Chondrocyte (in vitro differentiated cells): ENCODE measurements around the gene TMEM9. TPM values are rescaled to one million over a fixed set of nuclear protein-coding genes. Genes with fewer than 3 reads are reported as not detected.

Experiments used
- DNase-seq: peaks from one replicate; pipeline ENCODE4 v3.0.0; 2021; ENCODE audit warnings: mixed read lengths, low spot score
- H3K27ac Mint-ChIP-seq: one replicate; pipeline ENCODE4 v1.8.0; 2021; ENCODE audit warnings: mild to moderate bottlenecking, moderate library complexity, mixed read lengths; ENCODE audit not compliant: unreplicated experiment
- H3K27me3 Mint-ChIP-seq: 2 replicates; pipeline ENCODE4 v1.8.0; 2021; ENCODE audit warnings: low read depth, mixed read lengths
- H3K36me3 Mint-ChIP-seq: 2 replicates; pipeline ENCODE4 v1.8.0; 2021; ENCODE audit warnings: low read depth, mixed read lengths
- H3K4me1 Mint-ChIP-seq: 2 replicates; pipeline ENCODE4 v1.8.0; 2021; ENCODE audit warnings: low read depth, mild to moderate bottlenecking, mixed read lengths
- H3K4me3 Mint-ChIP-seq: one replicate; pipeline ENCODE4 v1.8.0; 2021; ENCODE audit warnings: mild to moderate bottlenecking, moderate library complexity, mixed read lengths; ENCODE audit not compliant: unreplicated experiment
- H3K9me3 Mint-ChIP-seq: 2 replicates; pipeline ENCODE4 v1.8.0; 2021; ENCODE audit warnings: low read depth, mixed read lengths
- total RNA-seq: library from RNA; stranded (reverse); gene quantifications from 3 replicates; pipeline ENCODE4 v1.2.1, GENCODE V29; 2021
- TF ChIP-seq, protein P1 (sequence below): fragments of 200-600 bp; sonication (generic); IDR thresholded peaks from 2 replicates; pipeline ENCODE4 v1.5.0; 2021; ENCODE audit warnings: antibody characterized with exemption, mild to moderate bottlenecking, moderate library complexity

Gene TMEM9
- total RNA-seq, 1 donor from 2014 or later, result 57.3 TPM

DNA sequence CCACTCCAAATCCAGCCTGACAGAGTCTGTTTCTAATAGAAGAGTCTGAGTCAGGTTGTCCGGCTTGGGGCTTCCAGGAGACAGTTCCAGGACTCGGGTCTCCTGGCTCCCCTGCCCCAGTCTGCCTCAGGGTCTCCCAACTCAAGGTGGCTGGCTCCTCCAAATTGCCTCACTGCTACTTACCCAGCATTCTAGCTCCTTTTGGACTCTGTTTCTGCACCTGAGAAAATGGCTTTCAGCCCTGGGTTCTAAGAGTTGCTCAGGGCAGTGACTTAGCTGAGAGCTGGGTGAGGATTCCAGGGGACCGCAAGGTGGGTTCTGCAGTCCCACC lies 30.8 kb upstream of the TMEM9 start:
- Mint-ChIP-seq H3K9me3 (no peaks in the 10 kb centered on the region), H3K4me3 (no peak overlapping the region), H3K36me3 (no peaks in the 10 kb centered on the region), H3K27me3 (peaks cover 12% of the 10 kb centered on the region), H3K27ac (no peak overlapping the region), H3K4me1 (peaks cover 12% of the 10 kb centered on the region)
- TF ChIP-seq, protein P1, sequence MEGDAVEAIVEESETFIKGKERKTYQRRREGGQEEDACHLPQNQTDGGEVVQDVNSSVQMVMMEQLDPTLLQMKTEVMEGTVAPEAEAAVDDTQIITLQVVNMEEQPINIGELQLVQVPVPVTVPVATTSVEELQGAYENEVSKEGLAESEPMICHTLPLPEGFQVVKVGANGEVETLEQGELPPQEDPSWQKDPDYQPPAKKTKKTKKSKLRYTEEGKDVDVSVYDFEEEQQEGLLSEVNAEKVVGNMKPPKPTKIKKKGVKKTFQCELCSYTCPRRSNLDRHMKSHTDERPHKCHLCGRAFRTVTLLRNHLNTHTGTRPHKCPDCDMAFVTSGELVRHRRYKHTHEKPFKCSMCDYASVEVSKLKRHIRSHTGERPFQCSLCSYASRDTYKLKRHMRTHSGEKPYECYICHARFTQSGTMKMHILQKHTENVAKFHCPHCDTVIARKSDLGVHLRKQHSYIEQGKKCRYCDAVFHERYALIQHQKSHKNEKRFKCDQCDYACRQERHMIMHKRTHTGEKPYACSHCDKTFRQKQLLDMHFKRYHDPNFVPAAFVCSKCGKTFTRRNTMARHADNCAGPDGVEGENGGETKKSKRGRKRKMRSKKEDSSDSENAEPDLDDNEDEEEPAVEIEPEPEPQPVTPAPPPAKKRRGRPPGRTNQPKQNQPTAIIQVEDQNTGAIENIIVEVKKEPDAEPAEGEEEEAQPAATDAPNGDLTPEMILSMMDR, result peak; percentile 12
- DNase-seq, result no peak

DNA sequence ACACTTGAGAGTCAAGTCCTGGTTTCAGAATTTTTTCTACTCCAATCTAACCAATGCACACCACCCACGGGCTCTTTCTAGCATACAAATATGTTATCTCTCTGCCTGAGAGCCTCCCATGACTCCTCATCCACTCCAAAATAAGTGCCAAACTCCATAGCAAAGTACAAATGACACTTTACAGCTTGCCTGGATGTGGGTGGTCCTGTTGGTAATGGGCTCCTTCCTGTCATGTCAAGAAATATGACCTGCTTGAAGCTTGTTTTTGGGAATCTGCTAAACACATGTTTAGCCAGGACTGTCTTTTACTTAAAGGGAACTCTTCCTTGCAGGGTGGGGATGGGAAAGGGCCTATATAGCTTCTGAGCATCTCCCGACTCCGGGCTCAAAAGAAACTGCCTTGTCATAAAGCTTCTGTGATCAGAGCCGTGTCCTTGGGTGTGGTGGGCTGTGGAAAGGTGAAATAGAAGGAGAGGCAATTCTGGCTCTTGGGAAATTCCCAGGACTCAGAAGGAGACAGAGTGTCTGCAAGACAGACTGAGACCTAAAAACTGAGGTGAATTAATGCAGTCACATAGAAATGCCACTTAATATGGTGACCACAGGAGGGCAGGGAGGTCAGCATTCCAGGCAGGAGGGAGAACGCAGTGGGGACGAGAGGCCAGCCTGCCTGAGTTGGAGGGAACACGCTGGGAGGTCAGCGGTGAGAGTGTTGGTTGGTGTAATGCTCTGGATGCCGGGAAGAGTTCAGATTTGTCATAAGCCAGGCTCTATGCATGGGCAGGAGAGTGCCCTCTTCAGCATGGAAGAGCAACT lies 30.2 kb upstream of the TMEM9 start:
- Mint-ChIP-seq H3K4me1 (peaks cover 12% of the 10 kb centered on the region), H3K4me3 (no peak overlapping the region), H3K36me3 (no peaks in the 10 kb centered on the region), H3K9me3 (no peaks in the 10 kb centered on the region), H3K27ac (peak overlapping the region; percentile 66), H3K27me3 (peaks cover 11% of the 10 kb centered on the region)
- TF ChIP-seq, protein P1, result peak; percentile 76
- DNase-seq, result no peak

DNA sequence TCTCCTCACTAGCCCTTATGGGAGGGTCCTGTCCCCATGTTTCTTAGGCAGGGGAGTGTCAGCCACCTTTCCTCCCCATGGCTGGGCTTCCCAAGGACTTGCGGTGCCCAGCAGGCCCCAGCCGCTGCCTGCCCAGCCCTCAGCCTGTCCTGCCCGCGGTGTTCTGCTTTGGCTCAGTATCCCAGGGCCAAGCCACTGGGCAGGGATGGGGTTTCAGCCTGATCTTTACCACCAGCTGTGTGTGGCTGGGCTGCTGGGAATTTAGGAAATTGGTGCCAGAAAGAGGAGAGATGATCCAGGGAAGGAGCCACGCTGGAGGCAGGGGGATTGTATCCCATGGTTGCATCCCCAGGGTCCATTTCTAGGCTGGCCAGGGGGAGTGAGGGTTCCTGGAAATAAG lies 29.5 kb upstream of the TMEM9 start:
- peaks cover 8% of the 10 kb centered on the region for H3K27me3 Mint-ChIP-seq
- H3K4me3 Mint-ChIP-seq, result no peak overlapping the region
- H3K4me1 Mint-ChIP-seq, result peaks cover 12% of the 10 kb centered on the region
- H3K9me3 Mint-ChIP-seq, result peaks cover 6% of the 10 kb centered on the region
- TF ChIP-seq, protein P1, result no peak
- H3K36me3 Mint-ChIP-seq, result peaks cover 1% of the 10 kb centered on the region
- DNase-seq, result no peak
- peak overlapping the region; percentile 46 for H3K27ac Mint-ChIP-seq

- no peak overlapping the region for H3K27ac Mint-ChIP-seq
- H3K4me1 Mint-ChIP-seq, result peaks cover 12% of the 10 kb centered on the region
- H3K27me3 Mint-ChIP-seq, result peaks cover 8% of the 10 kb centered on the region
- no peak for DNase-seq
- H3K4me3 Mint-ChIP-seq, result no peak overlapping the region
- H3K36me3 Mint-ChIP-seq, result peaks cover 1% of the 10 kb centered on the region
- H3K9me3 Mint-ChIP-seq, result peaks cover 8% of the 10 kb centered on the region
- TF ChIP-seq, protein P1, result no peak
Observed at GRCh38 chr1:201183209-201183608, 28.9 kb upstream of the TMEM9 start.

GRCh38 chr1:201181726-201182125 lies 27.5 kb upstream of the TMEM9 start:
- H3K4me3 Mint-ChIP-seq, result no peak overlapping the region
- H3K27me3 Mint-ChIP-seq, result peaks cover 9% of the 10 kb centered on the region
- peaks cover 12% of the 10 kb centered on the region for H3K4me1 Mint-ChIP-seq
- peaks cover 1% of the 10 kb centered on the region for H3K36me3 Mint-ChIP-seq
- DNase-seq, result no peak
- H3K9me3 Mint-ChIP-seq, result peaks cover 8% of the 10 kb centered on the region
- TF ChIP-seq, protein P1, result no peak
- H3K27ac Mint-ChIP-seq, result no peak overlapping the region
